ENCODE results near the gene SLC13A2.

- TF ChIP-seq POLR2A (IDR thresholded peaks at IDR 0.05): no peak
- no peak for TF ChIP-seq CTCF (IDR thresholded peaks at IDR 0.05)
- TF ChIP-seq POLR2AphosphoS5 (IDR thresholded peaks at IDR 0.05; ENCODE audit: insufficient read depth in 1 of 2, low read depth in 1 of 2): no peak
Observed at GRCh38 chr17:28499684-28500357, 26.4 kb downstream of the SLC13A2 start.
